SK-N-SH treated with all-trans-retinoic acid at 6 μM for 48 hours (cell line): Measurements from ENCODE around the gene CALM3.

Experiments
- ATAC-seq: fragments of 200-7000 bp; cut with Tn5 transposase; 3 replicates; pipeline ENCODE4 v1.9.1; 2020; ENCODE audit warnings: mild to moderate bottlenecking, moderate library complexity
- ARNTL ChIP-seq: fragments of 450-650 bp; formaldehyde crosslinking; IDR thresholded peaks from 2 replicates; pipeline ENCODE4 v1.5.0; 2020; ENCODE audit warnings: low read depth, mild to moderate bottlenecking, moderate library complexity, borderline replicate concordance
- BACH2 ChIP-seq: fragments of 250-450 bp; sonication (Bioruptor Pico); IDR thresholded peaks from 2 replicates; pipeline ENCODE4 v1.9.0; 2021; ENCODE audit warnings: mild to moderate bottlenecking, borderline replicate concordance
- CSDC2 ChIP-seq: fragments of 250-450 bp; sonication (Bioruptor Pico); IDR thresholded peaks from 2 replicates; pipeline ENCODE4 v1.5.0; 2020; ENCODE audit warnings: mild to moderate bottlenecking, moderate library complexity
- ESRRG ChIP-seq: fragments of 250-450 bp; sonication (Bioruptor Pico); IDR thresholded peaks from 2 replicates; pipeline ENCODE4 v1.6.1; 2021; ENCODE audit warnings: mild to moderate bottlenecking
- GLIS3 ChIP-seq: fragments of 250-450 bp; sonication (Bioruptor Pico); IDR thresholded peaks from 2 replicates; pipeline ENCODE4 v1.5.0; 2020; ENCODE audit warnings: mild to moderate bottlenecking, moderate library complexity
- OSR1 ChIP-seq: fragments of 250-450 bp; sonication (Bioruptor Pico); IDR thresholded peaks from 2 replicates; pipeline ENCODE4 v1.8.0; 2022; ENCODE audit warnings: moderate library complexity, mild to moderate bottlenecking, inconsistent platforms
- PPARA ChIP-seq: fragments of 250-450 bp; sonication (Bioruptor Pico); IDR thresholded peaks from 2 replicates; pipeline ENCODE4 v1.5.0; 2020; ENCODE audit warnings: mild to moderate bottlenecking, borderline replicate concordance
- RARB ChIP-seq: fragments of 250-450 bp; sonication (Bioruptor Pico); IDR thresholded peaks from 2 replicates; pipeline ENCODE4 v1.8.0; 2021; ENCODE audit warnings: mild to moderate bottlenecking, moderate library complexity
- SNAI2 ChIP-seq: fragments of 250-450 bp; sonication (Bioruptor Pico); IDR thresholded peaks from 2 replicates; pipeline ENCODE4 v1.5.0; 2020; ENCODE audit warnings: mild to moderate bottlenecking, moderate library complexity
- TCF4 ChIP-seq: fragments of 250-450 bp; sonication (Bioruptor Pico); IDR thresholded peaks from 2 replicates; pipeline ENCODE4 v1.8.0; 2021; ENCODE audit warnings: mild to moderate bottlenecking, moderate library complexity, borderline replicate concordance
- ZC3H10 ChIP-seq: fragments of 250-450 bp; sonication (Bioruptor Pico); IDR thresholded peaks from 2 replicates; pipeline ENCODE4 v1.5.1; 2021; ENCODE audit warnings: mild to moderate bottlenecking, moderate library complexity
- ZFP3 ChIP-seq: fragments of 250-450 bp; sonication (Bioruptor Pico); IDR thresholded peaks from 2 replicates; pipeline ENCODE4 v1.5.0; 2020; ENCODE audit warnings: mild to moderate bottlenecking, moderate library complexity
- ZFP30 ChIP-seq: fragments of 450-650 bp; formaldehyde crosslinking; IDR thresholded peaks from 2 replicates; pipeline ENCODE4 v1.5.0; 2022; ENCODE audit warnings: mild to moderate bottlenecking, moderate library complexity
- ZNF565 ChIP-seq: fragments of 450-650 bp; formaldehyde crosslinking; conservative IDR thresholded peaks from 2 replicates; pipeline ENCODE4 v1.5.0; 2020; ENCODE audit warnings: low read depth, mild to moderate bottlenecking, moderate library complexity
- ZNF70 ChIP-seq: fragments of 450-650 bp; formaldehyde crosslinking; IDR thresholded peaks from 2 replicates; pipeline ENCODE4 v1.5.0; 2020; ENCODE audit warnings: mild to moderate bottlenecking, moderate library complexity
- ZNF8 ChIP-seq: fragments of 450-650 bp; formaldehyde crosslinking; IDR thresholded peaks from 2 replicates; pipeline ENCODE4 v1.5.0; 2020; ENCODE audit warnings: mild to moderate bottlenecking, moderate library complexity
- TF ChIP-seq, protein P1 (sequence below): fragments of 250-450 bp; sonication (Bioruptor Pico); IDR thresholded peaks from 2 replicates; pipeline ENCODE4 v1.5.1; 2021; ENCODE audit warnings: mild to moderate bottlenecking, moderate library complexity
- TF ChIP-seq, protein P2 (sequence below): fragments of 250-450 bp; sonication (Bioruptor Pico); IDR thresholded peaks from 2 replicates; pipeline ENCODE4 v1.5.1; 2020; ENCODE audit warnings: low read depth, mild to moderate bottlenecking, moderate library complexity
- TF ChIP-seq, protein P3 (sequence below): fragments of 250-450 bp; sonication (Bioruptor Pico); IDR thresholded peaks from 2 replicates; pipeline ENCODE4 v1.5.0; 2020; ENCODE audit warnings: mild to moderate bottlenecking, moderate library complexity
- TF ChIP-seq, protein P4 (sequence below): fragments of 250-450 bp; sonication (Bioruptor Pico); IDR thresholded peaks from 2 replicates; pipeline ENCODE4 v1.8.0; 2020; ENCODE audit warnings: mild to moderate bottlenecking, moderate library complexity, borderline replicate concordance

The CALM3 gene

DNA sequence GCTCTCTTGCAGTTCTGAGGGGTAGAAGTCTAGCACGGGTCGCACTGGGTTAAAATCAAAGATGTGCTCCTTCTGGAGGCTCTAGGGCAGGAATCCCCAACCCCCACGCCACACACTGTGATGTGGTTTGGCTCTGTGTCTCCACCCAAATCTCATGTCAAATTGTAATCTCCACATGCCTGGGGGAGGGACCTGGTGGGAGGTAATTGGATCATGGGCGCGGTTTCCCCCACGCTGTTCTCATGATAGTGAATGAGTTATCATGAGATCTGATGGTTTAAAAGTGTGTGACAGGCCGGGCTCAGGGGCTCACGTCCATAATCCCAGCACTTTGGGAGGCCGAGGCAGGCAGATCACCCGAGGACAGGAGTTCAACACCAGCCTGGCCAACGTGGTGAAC is 26.6 kb upstream of the CALM3 start:
- no peak for TF ChIP-seq ZNF565 (CRISPR knock-in tag)
- TF ChIP-seq, protein P1, sequence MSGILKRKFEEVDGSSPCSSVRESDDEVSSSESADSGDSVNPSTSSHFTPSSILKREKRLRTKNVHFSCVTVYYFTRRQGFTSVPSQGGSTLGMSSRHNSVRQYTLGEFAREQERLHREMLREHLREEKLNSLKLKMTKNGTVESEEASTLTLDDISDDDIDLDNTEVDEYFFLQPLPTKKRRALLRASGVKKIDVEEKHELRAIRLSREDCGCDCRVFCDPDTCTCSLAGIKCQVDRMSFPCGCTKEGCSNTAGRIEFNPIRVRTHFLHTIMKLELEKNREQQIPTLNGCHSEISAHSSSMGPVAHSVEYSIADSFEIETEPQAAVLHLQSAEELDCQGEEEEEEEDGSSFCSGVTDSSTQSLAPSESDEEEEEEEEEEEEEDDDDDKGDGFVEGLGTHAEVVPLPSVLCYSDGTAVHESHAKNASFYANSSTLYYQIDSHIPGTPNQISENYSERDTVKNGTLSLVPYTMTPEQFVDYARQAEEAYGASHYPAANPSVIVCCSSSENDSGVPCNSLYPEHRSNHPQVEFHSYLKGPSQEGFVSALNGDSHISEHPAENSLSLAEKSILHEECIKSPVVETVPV (CRISPR knock-in tag): no peak
- no peak for ATAC-seq

DNA sequence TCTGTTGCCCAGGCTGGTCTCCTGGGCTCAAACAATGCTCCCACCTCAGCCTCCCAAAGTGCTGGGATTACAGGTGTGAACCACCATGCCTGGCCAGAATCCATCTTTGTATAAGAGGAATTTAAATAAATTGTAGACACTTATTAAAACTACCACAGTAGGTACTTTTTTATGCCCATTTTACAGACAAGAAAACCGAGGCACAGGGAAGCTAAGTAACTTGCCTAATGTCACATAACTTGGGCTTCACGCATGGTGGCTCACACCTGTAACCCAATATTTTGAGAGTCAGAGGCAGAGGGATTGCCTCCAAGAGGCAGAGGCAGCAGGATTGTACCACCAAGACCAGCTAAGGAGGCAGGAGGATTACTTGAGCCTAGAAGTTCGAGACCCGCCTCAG is 22.7 kb upstream of the CALM3 start:
- TF ChIP-seq PPARA (CRISPR knock-in tag) (no peak), GLIS3 (CRISPR knock-in tag) (no peak), ZFP3 (CRISPR knock-in tag) (no peak), TCF4 (no peak), ZFP30 (CRISPR knock-in tag) (no peak), ZNF8 (CRISPR knock-in tag) (no peak), RARB (CRISPR knock-in tag) (no peak), BACH2 (CRISPR knock-in tag) (no peak), ZNF70 (CRISPR knock-in tag) (no peak), SNAI2 (CRISPR knock-in tag) (no peak), ESRRG (CRISPR knock-in tag) (no peak), ZC3H10 (CRISPR knock-in tag) (no peak), OSR1 (no peak), ZNF565 (CRISPR knock-in tag) (no peak)
- TF ChIP-seq, protein P2, sequence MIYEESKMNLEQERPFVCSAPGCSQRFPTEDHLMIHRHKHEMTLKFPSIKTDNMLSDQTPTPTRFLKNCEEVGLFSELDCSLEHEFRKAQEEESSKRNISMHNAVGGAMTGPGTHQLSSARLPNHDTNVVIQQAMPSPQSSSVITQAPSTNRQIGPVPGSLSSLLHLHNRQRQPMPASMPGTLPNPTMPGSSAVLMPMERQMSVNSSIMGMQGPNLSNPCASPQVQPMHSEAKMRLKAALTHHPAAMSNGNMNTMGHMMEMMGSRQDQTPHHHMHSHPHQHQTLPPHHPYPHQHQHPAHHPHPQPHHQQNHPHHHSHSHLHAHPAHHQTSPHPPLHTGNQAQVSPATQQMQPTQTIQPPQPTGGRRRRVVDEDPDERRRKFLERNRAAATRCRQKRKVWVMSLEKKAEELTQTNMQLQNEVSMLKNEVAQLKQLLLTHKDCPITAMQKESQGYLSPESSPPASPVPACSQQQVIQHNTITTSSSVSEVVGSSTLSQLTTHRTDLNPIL (CRISPR knock-in tag): no peak
- TF ChIP-seq, protein P3, sequence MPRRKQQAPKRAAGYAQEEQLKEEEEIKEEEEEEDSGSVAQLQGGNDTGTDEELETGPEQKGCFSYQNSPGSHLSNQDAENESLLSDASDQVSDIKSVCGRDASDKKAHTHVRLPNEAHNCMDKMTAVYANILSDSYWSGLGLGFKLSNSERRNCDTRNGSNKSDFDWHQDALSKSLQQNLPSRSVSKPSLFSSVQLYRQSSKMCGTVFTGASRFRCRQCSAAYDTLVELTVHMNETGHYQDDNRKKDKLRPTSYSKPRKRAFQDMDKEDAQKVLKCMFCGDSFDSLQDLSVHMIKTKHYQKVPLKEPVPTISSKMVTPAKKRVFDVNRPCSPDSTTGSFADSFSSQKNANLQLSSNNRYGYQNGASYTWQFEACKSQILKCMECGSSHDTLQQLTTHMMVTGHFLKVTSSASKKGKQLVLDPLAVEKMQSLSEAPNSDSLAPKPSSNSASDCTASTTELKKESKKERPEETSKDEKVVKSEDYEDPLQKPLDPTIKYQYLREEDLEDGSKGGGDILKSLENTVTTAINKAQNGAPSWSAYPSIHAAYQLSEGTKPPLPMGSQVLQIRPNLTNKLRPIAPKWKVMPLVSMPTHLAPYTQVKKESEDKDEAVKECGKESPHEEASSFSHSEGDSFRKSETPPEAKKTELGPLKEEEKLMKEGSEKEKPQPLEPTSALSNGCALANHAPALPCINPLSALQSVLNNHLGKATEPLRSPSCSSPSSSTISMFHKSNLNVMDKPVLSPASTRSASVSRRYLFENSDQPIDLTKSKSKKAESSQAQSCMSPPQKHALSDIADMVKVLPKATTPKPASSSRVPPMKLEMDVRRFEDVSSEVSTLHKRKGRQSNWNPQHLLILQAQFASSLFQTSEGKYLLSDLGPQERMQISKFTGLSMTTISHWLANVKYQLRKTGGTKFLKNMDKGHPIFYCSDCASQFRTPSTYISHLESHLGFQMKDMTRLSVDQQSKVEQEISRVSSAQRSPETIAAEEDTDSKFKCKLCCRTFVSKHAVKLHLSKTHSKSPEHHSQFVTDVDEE: no peak
- TF ChIP-seq, protein P4, sequence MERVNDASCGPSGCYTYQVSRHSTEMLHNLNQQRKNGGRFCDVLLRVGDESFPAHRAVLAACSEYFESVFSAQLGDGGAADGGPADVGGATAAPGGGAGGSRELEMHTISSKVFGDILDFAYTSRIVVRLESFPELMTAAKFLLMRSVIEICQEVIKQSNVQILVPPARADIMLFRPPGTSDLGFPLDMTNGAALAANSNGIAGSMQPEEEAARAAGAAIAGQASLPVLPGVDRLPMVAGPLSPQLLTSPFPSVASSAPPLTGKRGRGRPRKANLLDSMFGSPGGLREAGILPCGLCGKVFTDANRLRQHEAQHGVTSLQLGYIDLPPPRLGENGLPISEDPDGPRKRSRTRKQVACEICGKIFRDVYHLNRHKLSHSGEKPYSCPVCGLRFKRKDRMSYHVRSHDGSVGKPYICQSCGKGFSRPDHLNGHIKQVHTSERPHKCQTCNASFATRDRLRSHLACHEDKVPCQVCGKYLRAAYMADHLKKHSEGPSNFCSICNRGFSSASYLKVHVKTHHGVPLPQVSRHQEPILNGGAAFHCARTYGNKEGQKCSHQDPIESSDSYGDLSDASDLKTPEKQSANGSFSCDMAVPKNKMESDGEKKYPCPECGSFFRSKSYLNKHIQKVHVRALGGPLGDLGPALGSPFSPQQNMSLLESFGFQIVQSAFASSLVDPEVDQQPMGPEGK (CRISPR knock-in tag): no peak
- TF ChIP-seq, protein P1 (CRISPR knock-in tag): no peak
- ATAC-seq: no peak

DNA sequence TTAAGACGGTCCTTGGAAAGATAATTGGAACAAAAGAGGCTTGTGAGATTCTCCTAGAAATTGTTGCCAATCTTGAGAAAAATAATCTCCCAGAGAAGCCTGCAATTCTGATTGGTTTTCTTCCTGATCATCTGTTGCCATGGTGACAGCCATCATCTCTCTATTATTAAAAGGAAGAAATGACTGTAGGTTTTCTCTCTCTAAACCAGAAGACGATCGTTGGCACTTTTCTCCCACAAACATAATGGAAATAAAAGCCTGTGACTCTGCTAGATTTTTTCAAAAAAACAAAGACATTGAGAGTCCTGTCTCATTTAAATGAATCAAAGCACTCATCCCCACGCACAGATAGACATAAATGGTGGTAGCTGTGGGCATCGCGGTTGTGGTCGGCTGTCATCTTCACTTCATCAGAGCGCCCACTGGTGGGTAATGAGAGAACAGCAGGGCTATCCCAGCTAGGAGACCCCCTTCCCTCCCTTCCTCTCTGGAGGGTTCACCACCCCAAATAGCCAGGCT is 21.7 kb upstream of the CALM3 start:
- no peak for TF ChIP-seq ARNTL (CRISPR knock-in tag)
- TF ChIP-seq, protein P3: no peak
- no peak for TF ChIP-seq CSDC2 (CRISPR knock-in tag)
- no peak for TF ChIP-seq ZNF8 (CRISPR knock-in tag)
- 0 out of 3 replicates have a peak, but pooled peaks have one; percentile 26 for ATAC-seq
